ENCODE measurements around the gene SP110.

DNA sequence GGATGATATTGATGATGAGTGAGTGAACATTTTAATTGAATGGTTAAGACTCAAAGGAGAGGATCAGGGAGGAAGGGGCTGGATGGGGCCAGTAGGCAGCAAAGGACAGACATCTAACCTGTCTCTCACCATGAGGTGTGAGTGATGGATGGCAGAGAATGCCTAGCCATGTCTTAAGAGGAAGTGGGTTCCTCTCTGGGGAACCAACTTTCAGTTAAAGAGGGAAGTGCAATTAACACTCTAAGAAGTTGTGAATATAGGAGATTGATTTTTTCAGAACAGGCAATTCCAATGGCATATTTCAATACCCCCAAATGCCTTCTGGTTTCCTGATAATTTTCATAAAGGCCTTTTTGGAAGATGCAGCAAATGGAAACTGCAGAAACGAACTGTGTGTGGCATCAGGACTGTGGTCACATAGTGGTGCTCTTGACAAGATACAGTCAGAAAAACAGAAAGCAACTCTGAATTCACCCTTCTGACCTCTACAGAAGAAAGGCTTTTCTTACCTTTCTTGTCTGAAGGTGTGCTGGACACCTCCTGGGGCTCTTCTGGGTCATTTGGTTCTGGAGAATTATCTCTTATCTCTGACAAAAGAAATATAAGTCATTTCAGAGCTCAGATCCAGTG, 10.2 kb downstream of the SP110 start:
- no peak for TF ChIP-seq FOXM1 (IDR thresholded peaks at IDR 0.05; ENCODE audit: borderline replicate concordance, low read depth)
- TF ChIP-seq TAF1 (IDR thresholded peaks at IDR 0.05; ENCODE audit: low read depth): no peak
- no peak for TF ChIP-seq RAD21 (IDR thresholded peaks at IDR 0.05; ENCODE audit: low read depth)

All from Ishikawa (cell line).